Measurements from ENCODE around the gene GOLGA8M. TPM values are rescaled to one million over a fixed set of nuclear protein-coding genes. Genes with fewer than 3 reads are reported as not detected.
"Not testable (repeated sequence)": the region's sequence is repeated elsewhere in the genome, so short reads cannot be mapped to it uniquely, and the experiment has no call there.

GOLGA8M gene
- total and polyA plus RNA-seq, 2 of the 13 experiments (the other 11 are each of a cell fraction or from before 2014, with no cell fraction given): 0.66 TPM; not detected in 1

DNA sequence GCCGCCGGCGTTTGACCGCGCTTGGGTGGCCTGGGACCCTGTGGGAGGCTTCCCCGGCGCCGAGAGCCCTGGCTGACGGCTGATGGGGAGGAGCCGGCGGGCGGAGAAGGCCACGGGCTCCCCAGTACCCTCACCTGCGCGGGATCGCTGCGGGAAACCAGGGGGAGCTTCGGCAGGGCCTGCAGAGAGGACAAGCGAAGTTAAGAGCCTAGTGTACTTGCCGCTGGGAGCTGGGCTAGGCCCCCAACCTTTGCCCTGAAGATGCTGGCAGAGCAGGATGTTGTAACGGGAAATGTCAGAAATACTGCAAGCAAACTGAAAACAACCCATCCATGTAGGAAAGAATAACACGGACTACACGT lies 26.0 kb upstream of the GOLGA8M start:
- Histone ChIP-seq H3K27ac (ENCODE audit: extremely low read length, insufficient read depth, low read length) (peak overlapping the region; percentile 74), H3K4me3 (replicated peaks in 1 of 3; ENCODE audit: insufficient read depth in 1 of 3, low read depth in 2 of 3, low read length in 3 of 3) (peak overlapping the region; percentile 42 to 69 (median 54); a peak in 4 of 6 replicates), H3K9ac (ENCODE audit: insufficient read depth, low read depth, low read length) (peak overlapping the region; percentile 72; the same call in 1 of the 2 replicates)
- DNase-seq (ENCODE audit: low spot score); H3K36me3 ChIP-seq (replicated peaks in 1 of 2; ENCODE audit: control insufficient read depth in 1 of 2, insufficient read depth in 2 of 2, low read length in 2 of 2); intact Hi-C loops (cut with micrococcal nuclease; ENCODE audit: unreplicated experiment); H3K9me3 ChIP-seq (ENCODE audit: low read length); H4K20me1 ChIP-seq (ENCODE audit: insufficient read depth, low read length); H3K4me2 ChIP-seq (ENCODE audit: low read depth, low read length); POLR2A ChIA-PET; in situ Hi-C loops (cut with HindIII; ENCODE audit: extremely low pct_ligation_motif_present, low pct_unique_long_range_greater_than_20kb); BruUV-seq (replicated peaks); H3K27me3 ChIP-seq (ENCODE audit: control insufficient read depth in 1 of 2, insufficient read depth in 2 of 2, low read length in 2 of 2); H3K79me2 ChIP-seq (ENCODE audit: insufficient read depth, low read length); FAIRE-seq; H2AFZ ChIP-seq (ENCODE audit: low read length); CTCF ChIA-PET (ENCODE audit: low intra/inter-chr PET ratio, low total read pairs); H3K4me1 ChIP-seq (ENCODE audit: insufficient read depth, low read length): not testable (repeated sequence)
- ATAC-seq: peak; percentile 82
- WGBS (ENCODE audit: low lambda C conversion rate): 0% methylated on average over 2 of the region's 23 CpGs

DNA sequence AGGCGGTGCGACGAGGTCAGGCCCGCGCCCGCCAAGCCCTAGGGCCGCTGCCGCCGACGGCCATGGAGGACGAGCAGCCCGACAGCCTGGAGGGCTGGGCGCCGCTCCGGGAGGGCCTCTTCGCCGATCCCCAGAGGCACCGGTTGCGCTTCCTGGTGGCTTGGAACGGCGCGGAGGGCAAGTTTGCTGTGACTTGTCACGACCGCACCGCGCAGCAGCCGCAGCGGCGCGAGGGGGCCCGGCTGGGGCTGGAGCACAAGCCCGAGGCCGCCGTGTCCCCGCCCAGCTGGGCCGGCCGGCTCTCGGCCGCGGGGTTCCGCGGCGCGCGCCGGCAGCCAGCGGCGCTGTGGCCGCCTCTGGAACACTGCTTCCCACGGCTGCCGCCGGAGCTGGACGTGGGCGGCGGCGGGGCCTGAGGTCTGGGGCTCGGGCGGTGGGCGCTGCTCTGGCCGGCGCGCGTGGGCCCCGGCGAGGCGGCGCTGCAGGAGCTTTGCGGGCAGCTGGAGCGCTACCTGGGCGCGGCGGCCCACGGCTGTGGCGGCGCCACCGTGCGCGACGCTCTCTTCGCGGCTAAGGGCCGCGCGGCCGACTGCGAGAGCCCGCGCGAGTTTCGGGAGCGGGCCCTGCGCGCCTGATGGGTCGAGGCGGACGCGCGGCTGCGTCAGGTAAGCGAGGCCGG lies 25.4 kb upstream of the GOLGA8M start:
- H3K9ac ChIP-seq (ENCODE audit: insufficient read depth, low read depth, low read length): peak overlapping the region; percentile 72
- peak; percentile 18; the same call in 1 of the 2 replicates for TF ChIP-seq SAP130 (CRISPR knock-in tag; IDR thresholded peaks at IDR 0.05; ENCODE audit: low read depth)
- peak; percentile 15 for TF ChIP-seq SKI (IDR thresholded peaks at IDR 0.05; ENCODE audit: partially characterized antibody)
- peak; percentile 70; the same call in 1 of the 2 replicates for TF ChIP-seq UBTF (CRISPR knock-in tag; IDR thresholded peaks at IDR 0.05)
- TF ChIP-seq PHF8 (CRISPR knock-in tag; IDR thresholded peaks at IDR 0.05): peak; percentile 50; the same call in 1 of the 2 replicates
- peak; percentile 39; the same call in 1 of the 2 replicates for TF ChIP-seq ZFX (CRISPR knock-in tag; IDR thresholded peaks at IDR 0.05; ENCODE audit: low read depth)
- peak; percentile 62; the same call in 1 of the 2 replicates for TF ChIP-seq ZFY (CRISPR knock-in tag; IDR thresholded peaks at IDR 0.05)
- TF ChIP-seq ZNF777 (CRISPR knock-in tag; IDR thresholded peaks at IDR 0.05): peak; percentile 67
- DNase-seq (ENCODE audit: low spot score); in situ Hi-C loops (cut with HindIII; ENCODE audit: extremely low pct_ligation_motif_present, low pct_unique_long_range_greater_than_20kb); H4K20me1 ChIP-seq (ENCODE audit: insufficient read depth, low read length); H3K79me2 ChIP-seq (ENCODE audit: insufficient read depth, low read length); CTCF ChIA-PET (ENCODE audit: low intra/inter-chr PET ratio, low total read pairs); POLR2A ChIA-PET; FAIRE-seq; H3K9me3 ChIP-seq (ENCODE audit: low read length); H3K4me1 ChIP-seq (ENCODE audit: insufficient read depth, low read length); intact Hi-C loops (cut with micrococcal nuclease; ENCODE audit: unreplicated experiment); H3K27me3 ChIP-seq (ENCODE audit: control insufficient read depth in 1 of 2, insufficient read depth in 2 of 2, low read length in 2 of 2); H2AFZ ChIP-seq (ENCODE audit: low read length); H3K36me3 ChIP-seq (replicated peaks in 1 of 2; ENCODE audit: control insufficient read depth in 1 of 2, insufficient read depth in 2 of 2, low read length in 2 of 2); BruUV-seq (replicated peaks): not testable (repeated sequence)
- peak overlapping the region; percentile 74 for H3K27ac ChIP-seq (ENCODE audit: extremely low read length, insufficient read depth, low read length)
- H3K4me3 ChIP-seq (replicated peaks in 1 of 3; ENCODE audit: insufficient read depth in 1 of 3, low read depth in 2 of 3, low read length in 3 of 3): peak overlapping the region; percentile 42 to 69 (median 54); a peak in 5 of 6 replicates
- 1% methylated on average over 6 of the region's 101 CpGs for WGBS (ENCODE audit: low lambda C conversion rate)
- peak; percentile 96 for ATAC-seq
- peak overlapping the region; percentile 23; the same call in 1 of the 2 replicates for H3K4me2 ChIP-seq (ENCODE audit: low read depth, low read length)
